PC-3 (cell line): Measurements from ENCODE around the gene PADI1. TPM values are rescaled to one million over a fixed set of nuclear protein-coding genes. Genes with fewer than 3 reads are reported as not detected.

Experiments
- ATAC-seq: fragments of 200-7000 bp; cut with Tn5 transposase; 2 replicates; pipeline ENCODE4 v1.9.1; 2020; ENCODE audit warnings: mild to moderate bottlenecking, moderate library complexity
- BruUV-seq: library from RNA; stranded (reverse); fragments of 400-500 nt; replicated peaks from 2 replicates; lab custom pipeline; 2021; lab: Mats Ljungman, UMichigan
- CTCF ChIA-PET: fragments of 300-600 bp; sonication (Branson Sonifier 250); formaldehyde crosslinking; loops from one replicate; lab custom pipeline; 2022; ENCODE audit warnings: antibody characterized with exemption; lab: Charles Lee
- POLR2A ChIA-PET: fragments of 300-600 bp; sonication (Branson Sonifier 250); formaldehyde crosslinking; loops from one replicate; lab custom pipeline; 2022; ENCODE audit warnings: antibody characterized with exemption; ENCODE audit not compliant: unreplicated experiment; lab: Charles Lee
- DNase-seq: peaks from one replicate; pipeline ENCODE4 v3.0.0-alpha.2; 2015
- H2AFZ ChIP-seq: fragments of 300-600 bp; sonication (generic); 2 replicates; pipeline ENCODE4 v1.6.0; 2016; ENCODE audit warnings: antibody characterized with exemption, low read length
- H3F3A ChIP-seq: fragments of 300-600 bp; sonication (generic); one replicate; pipeline ENCODE4 v1.6.0; 2017; ENCODE audit warnings: antibody characterized with exemption, low read length, control low read depth, mild to moderate bottlenecking; ENCODE audit not compliant: unreplicated experiment
- H3K27ac ChIP-seq: fragments of 300-600 bp; sonication (generic); 2 replicates; pipeline ENCODE4 v1.5.1; 2016; ENCODE audit warnings: mild to moderate bottlenecking, low read length
- H3K27me3 ChIP-seq: fragments of 300-600 bp; sonication (generic); 2 replicates; pipeline ENCODE4 v1.6.1; 2016; ENCODE audit warnings: low read length, mixed read lengths
- H3K36me3 ChIP-seq: fragments of 300-600 bp; sonication (generic); 2 replicates; pipeline ENCODE4 v1.6.1; 2016; ENCODE audit warnings: low read depth, mixed run types, low read length, mixed read lengths
- H3K4me1 ChIP-seq: fragments of 300-600 bp; sonication (generic); 2 replicates; pipeline ENCODE4 v1.5.1; 2016; ENCODE audit warnings: low read length; ENCODE audit not compliant: insufficient read depth
- H3K4me2 ChIP-seq: fragments of 300-600 bp; sonication (generic); 2 replicates; pipeline ENCODE4 v1.6.0; 2016; ENCODE audit warnings: low read length
- H3K4me3 ChIP-seq: fragments of 300-600 bp; sonication (generic); 2 replicates; pipeline ENCODE4 v1.5.1; 2016; ENCODE audit warnings: mild to moderate bottlenecking, low read length, mixed read lengths
- H3K79me2 ChIP-seq: fragments of 300-600 bp; sonication (generic); 2 replicates; pipeline ENCODE4 v1.6.1; 2017; ENCODE audit warnings: low read length, mixed read lengths
- H3K9ac ChIP-seq: fragments of 300-600 bp; sonication (generic); 2 replicates; pipeline ENCODE4 v1.6.0; 2016; ENCODE audit warnings: mild to moderate bottlenecking, low read length
- H3K9me2 ChIP-seq: fragments of 300-600 bp; sonication (generic); replicated peaks from 2 replicates; pipeline ENCODE4 v1.6.1; 2016; ENCODE audit warnings: mixed run types, low read length, mixed read lengths
- H3K9me3 ChIP-seq: fragments of 300-600 bp; sonication (generic); 2 replicates; pipeline ENCODE4 v1.6.1; 2016; ENCODE audit warnings: low read length, mixed read lengths
- H4K20me1 ChIP-seq: fragments of 300-600 bp; sonication (generic); 2 replicates; pipeline ENCODE4 v1.6.1; 2016; ENCODE audit warnings: low read length, mixed read lengths
- CTCF ChIP-seq: fragments of 300-600 bp; sonication (generic); conservative IDR thresholded peaks from 2 replicates; pipeline ENCODE4 v1.5.1; 2017; ENCODE audit warnings: antibody characterized with exemption, low read depth, mild to moderate bottlenecking, low read length
- EZH2 ChIP-seq: fragments of 300-600 bp; sonication (generic); IDR thresholded peaks from one replicate; pipeline ENCODE4 v1.6.1; 2017; ENCODE audit warnings: antibody characterized with exemption, mild to moderate bottlenecking, low read length; ENCODE audit not compliant: unreplicated experiment
- EZH2phosphoT487 ChIP-seq: fragments of 300-600 bp; sonication (generic); IDR thresholded peaks from 2 replicates; pipeline ENCODE4 v1.6.1; 2018; ENCODE audit warnings: mild to moderate bottlenecking, antibody characterized with exemption, low read length, borderline replicate concordance
- intact Hi-C: fragments of 100-400 bp; cut with micrococcal nuclease; formaldehyde crosslinking; loops from 2 replicates; pipeline ENCODE4 v1.9.0; 2023
- total RNA-seq: library from RNA; depleted of rRNA; stranded (reverse); fragments of >200 nt; gene quantifications from 2 replicates; pipeline ENCODE4 v1.2.3, GENCODE V29; 2014

The PADI1 gene
- total RNA-seq, 1 experiment from 2014 or later, result 0.73 TPM

- Histone ChIP-seq H3K4me2 (no peak overlapping the region), H3K27me3 (no peaks in the 10 kb centered on the region), H3K36me3 (no peaks in the 10 kb centered on the region), H3K9ac (no peak overlapping the region), H2AFZ (no peak overlapping the region), H3K9me2 (no peaks in the 10 kb centered on the region), H4K20me1 (no peaks in the 10 kb centered on the region), H3K4me3 (no peak overlapping the region), H3K9me3 (no peaks in the 10 kb centered on the region), H3K4me1 (peaks cover 29% of the 10 kb centered on the region), H3K27ac (no peak overlapping the region), H3F3A (no peaks in the 10 kb centered on the region), H3K79me2 (no peaks in the 10 kb centered on the region)
- CTCF ChIA-PET, result no interaction called here
- intact Hi-C loops, result no loop called here
- DNase-seq (no peak), ATAC-seq (no peak)
- TF ChIP-seq CTCF (no peak), EZH2phosphoT487 (no peak), EZH2 (no peak)
- POLR2A ChIA-PET, result no interaction called here
- BruUV-seq, result no TSS peak
Observed at GRCh38 chr1:17194133-17194475, 10.8 kb upstream of the PADI1 start.

GRCh38 chr1:17194615-17195528 is 10.1 kb upstream of the PADI1 start:
- H3K4me1 ChIP-seq, result peaks cover 26% of the 10 kb centered on the region
- intact Hi-C loops, result no loop called here
- no peak for ATAC-seq

More at GRCh38 chr1:17194615-17195528, 10.1 kb upstream of the PADI1 start:
- H3K9me2 ChIP-seq, result no peaks in the 10 kb centered on the region
- H3K27ac ChIP-seq, result no peak overlapping the region
- H3K4me3 ChIP-seq, result no peak overlapping the region
- CTCF ChIA-PET, result no interaction called here
- H3K4me2 ChIP-seq, result no peak overlapping the region
- POLR2A ChIA-PET, result no interaction called here
- DNase-seq, result no peak
- no peaks in the 10 kb centered on the region for H3K36me3 ChIP-seq
- H4K20me1 ChIP-seq, result no peaks in the 10 kb centered on the region
- no peaks in the 10 kb centered on the region for H3F3A ChIP-seq
- no peaks in the 10 kb centered on the region for H3K27me3 ChIP-seq
- H3K9me3 ChIP-seq, result no peaks in the 10 kb centered on the region
- TF ChIP-seq CTCF (no peak), EZH2phosphoT487 (no peak), EZH2 (no peak)
- BruUV-seq, result no TSS peak
- H3K9ac ChIP-seq, result no peak overlapping the region
- H3K79me2 ChIP-seq, result no peaks in the 10 kb centered on the region
- no peak overlapping the region for H2AFZ ChIP-seq
